Epithelial cell of proximal tubule (primary cell): ENCODE data around the gene NIPBL. TPM values are rescaled to one million over a fixed set of nuclear protein-coding genes. Genes with fewer than 3 reads are reported as not detected.
"Not testable (repeated sequence)": the region's sequence is repeated elsewhere in the genome, so short reads cannot be mapped to it uniquely, and the experiment has no call there.

ENCODE experiments used
- DNase-seq: peaks from one replicate; pipeline ENCODE4 v3.0.0-alpha.2; 2011; ENCODE audit warnings: low read depth
- H3K4me3 ChIP-seq: 2 replicates; pipeline ENCODE4 v1.5.1; 2011; ENCODE audit warnings: low read depth, mild to moderate bottlenecking, low read length
- total RNA-seq: library from RNA; depleted of rRNA; stranded (reverse); fragments of >200 nt; gene quantifications from 2 replicates; pipeline ENCODE4 v1.2.3, GENCODE V29; 2015
- TF ChIP-seq, protein P1 (sequence below): conservative IDR thresholded peaks from 2 replicates; pipeline ENCODE4 v1.5.1; 2012; ENCODE audit warnings: low read depth, mild to moderate bottlenecking, low read length

NIPBL gene
- total RNA-seq, 1 donor from 2014 or later = 6.9 TPM

- DNase-seq = no peak
- TF ChIP-seq, protein P1, sequence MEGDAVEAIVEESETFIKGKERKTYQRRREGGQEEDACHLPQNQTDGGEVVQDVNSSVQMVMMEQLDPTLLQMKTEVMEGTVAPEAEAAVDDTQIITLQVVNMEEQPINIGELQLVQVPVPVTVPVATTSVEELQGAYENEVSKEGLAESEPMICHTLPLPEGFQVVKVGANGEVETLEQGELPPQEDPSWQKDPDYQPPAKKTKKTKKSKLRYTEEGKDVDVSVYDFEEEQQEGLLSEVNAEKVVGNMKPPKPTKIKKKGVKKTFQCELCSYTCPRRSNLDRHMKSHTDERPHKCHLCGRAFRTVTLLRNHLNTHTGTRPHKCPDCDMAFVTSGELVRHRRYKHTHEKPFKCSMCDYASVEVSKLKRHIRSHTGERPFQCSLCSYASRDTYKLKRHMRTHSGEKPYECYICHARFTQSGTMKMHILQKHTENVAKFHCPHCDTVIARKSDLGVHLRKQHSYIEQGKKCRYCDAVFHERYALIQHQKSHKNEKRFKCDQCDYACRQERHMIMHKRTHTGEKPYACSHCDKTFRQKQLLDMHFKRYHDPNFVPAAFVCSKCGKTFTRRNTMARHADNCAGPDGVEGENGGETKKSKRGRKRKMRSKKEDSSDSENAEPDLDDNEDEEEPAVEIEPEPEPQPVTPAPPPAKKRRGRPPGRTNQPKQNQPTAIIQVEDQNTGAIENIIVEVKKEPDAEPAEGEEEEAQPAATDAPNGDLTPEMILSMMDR = no peak
- no peak overlapping the region for H3K4me3 ChIP-seq
Observed at GRCh38 chr5:37071901-37072581, 195.5 kb downstream of the NIPBL start.

DNA sequence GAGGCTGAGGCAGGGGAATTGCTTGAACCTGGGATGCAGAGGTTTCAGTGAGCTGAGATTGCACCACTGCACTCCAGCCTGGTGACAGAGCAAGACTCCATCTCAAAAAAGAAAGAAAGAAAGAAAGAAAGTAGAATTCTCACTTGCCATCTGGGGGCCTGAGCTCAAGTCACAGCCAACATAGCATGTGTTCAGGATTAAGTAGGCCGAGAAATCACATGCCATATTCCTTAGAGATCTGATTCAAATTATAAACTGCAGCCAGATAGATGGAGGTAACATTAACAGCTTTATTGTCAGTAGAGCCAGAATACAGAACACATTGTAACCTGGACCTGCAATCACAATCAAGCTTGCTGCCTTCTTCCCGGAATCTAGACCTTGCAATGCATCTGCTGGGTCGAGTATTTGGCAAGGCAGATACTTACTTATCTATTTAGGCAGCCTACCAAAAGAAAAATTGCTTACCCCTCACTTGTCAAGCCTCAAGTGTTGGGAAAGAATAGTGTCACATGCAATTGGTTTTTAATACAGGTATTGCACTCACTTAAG is 198.9 kb downstream of the NIPBL start:
- no peak for DNase-seq
- H3K4me3 ChIP-seq = no peak overlapping the region
- TF ChIP-seq, protein P1 = no peak

GRCh38 chr5:37077146-37077545 is 200.6 kb downstream of the NIPBL start:
- DNase-seq = no peak
- no peak overlapping the region for H3K4me3 ChIP-seq
- TF ChIP-seq, protein P1 = no peak

- no peak for DNase-seq
- H3K4me3 ChIP-seq = no peak overlapping the region
- TF ChIP-seq, protein P1 = no peak
Observed at GRCh38 chr5:37080697-37081096, 204.1 kb downstream of the NIPBL start.

DNA sequence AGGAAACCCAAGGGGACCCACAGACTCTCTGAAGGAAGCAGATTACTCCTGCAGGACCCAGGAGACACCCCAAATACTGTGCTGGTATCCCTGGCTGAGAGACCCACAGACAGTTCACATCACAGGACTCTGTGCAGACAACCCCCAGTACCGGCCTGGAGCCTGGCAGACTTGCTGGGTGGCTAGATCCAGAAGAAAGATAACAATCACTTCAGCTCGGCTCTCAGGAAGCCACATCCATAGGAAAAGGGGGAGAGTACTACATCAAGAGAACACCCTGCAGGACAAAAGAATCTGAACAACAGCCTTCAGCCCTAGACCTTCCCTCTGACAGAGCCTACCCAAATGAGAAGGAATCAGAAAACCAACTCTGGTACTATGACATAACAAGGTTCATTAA is 206.4 kb downstream of the NIPBL start:
- not testable (repeated sequence) for DNase-seq, H3K4me3 ChIP-seq

GRCh38 chr5:37086026-37086425 is 209.5 kb downstream of the NIPBL start:
- not testable (repeated sequence) for H3K4me3 ChIP-seq, DNase-seq

DNA sequence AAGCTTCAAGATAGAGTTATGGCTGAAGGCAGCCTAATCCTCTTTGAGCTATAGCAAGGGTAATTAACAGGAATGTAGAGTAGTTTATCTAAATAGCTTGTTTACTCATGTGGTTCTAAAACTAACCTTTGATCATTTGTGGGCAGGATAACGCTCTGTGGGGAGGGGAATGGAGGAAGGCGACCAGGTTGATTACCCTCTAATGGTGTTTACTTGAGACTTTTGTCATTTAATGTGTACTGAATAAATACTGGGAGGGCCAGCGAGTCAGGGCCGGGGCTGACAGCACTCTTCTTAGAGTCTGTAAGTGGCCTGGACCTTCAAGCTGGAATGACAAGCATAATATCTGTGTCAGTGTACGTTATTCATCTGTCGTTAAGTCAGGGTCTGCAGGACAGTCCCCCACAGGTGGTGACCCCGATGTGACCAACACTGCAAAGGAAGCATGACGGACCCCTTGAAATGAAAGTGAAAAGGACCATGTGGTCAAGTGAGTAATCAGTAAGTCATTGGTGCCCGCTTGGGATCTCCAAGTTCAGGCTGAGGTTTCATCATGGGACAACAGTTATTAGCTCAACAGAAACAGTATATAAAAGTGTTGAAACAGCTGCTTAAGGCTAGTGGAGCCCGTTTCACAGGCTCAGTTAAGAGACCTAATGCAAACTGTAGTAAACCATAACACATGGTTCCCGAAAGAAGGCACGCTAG is 210.1 kb downstream of the NIPBL start:
- no peak for DNase-seq
- no peak overlapping the region for H3K4me3 ChIP-seq
- TF ChIP-seq, protein P1 = no peak

GRCh38 chr5:37088009-37088408 is 211.4 kb downstream of the NIPBL start:
- no peak for DNase-seq
- no peak overlapping the region for H3K4me3 ChIP-seq
- TF ChIP-seq, protein P1 = no peak
